Panc1 (cell line): Measurements from ENCODE around the gene PEX5. TPM values are rescaled to one million over a fixed set of nuclear protein-coding genes. Genes with fewer than 3 reads are reported as not detected.

Experiments
- ATAC-seq: fragments of 200-7000 bp; cut with Tn5 transposase; 2 replicates; pipeline ENCODE4 v1.9.1; 2020; ENCODE audit warnings: mild to moderate bottlenecking, moderate library complexity
- BruUV-seq: library from RNA; stranded (reverse); fragments of 400-500 nt; replicated peaks from 2 replicates; lab custom pipeline; 2021; lab: Mats Ljungman, UMichigan
- CTCF ChIA-PET: fragments of 300-600 bp; sonication (Branson Sonifier 250); formaldehyde crosslinking; loops from one replicate; lab custom pipeline; 2022; ENCODE audit warnings: antibody characterized with exemption; lab: Charles Lee
- POLR2A ChIA-PET: fragments of 300-600 bp; sonication (Branson Sonifier 250); formaldehyde crosslinking; loops from one replicate; lab custom pipeline; 2022; ENCODE audit warnings: antibody characterized with exemption; lab: Charles Lee
- DNase-seq: peaks from one replicate; pipeline ENCODE4 v3.0.0-alpha.2; 2010; ENCODE audit warnings: low read depth, low spot score
- H3K27ac ChIP-seq: 2 replicates; pipeline ENCODE4 v1.5.1; 2011; ENCODE audit warnings: mild to moderate bottlenecking, low read length, inconsistent platforms
- H3K27me3 ChIP-seq: fragments of 200-500 bp; sonication (Bioruptor generic); 2 replicates; pipeline ENCODE4 v1.6.0; 2014; ENCODE audit warnings: low read length, inconsistent platforms; ENCODE audit not compliant: control insufficient read depth, insufficient read depth
- H3K36me3 ChIP-seq: fragments of 200-500 bp; sonication (Bioruptor generic); 2 replicates; pipeline ENCODE4 v1.5.1; 2014; ENCODE audit warnings: inconsistent platforms, mild to moderate bottlenecking, low read length, moderate library complexity; ENCODE audit not compliant: control insufficient read depth, insufficient read depth
- H3K4me1 ChIP-seq: 2 replicates; pipeline ENCODE4 v1.5.1; 2011; ENCODE audit warnings: inconsistent platforms, mild to moderate bottlenecking, low read length, moderate library complexity; ENCODE audit not compliant: control insufficient read depth, insufficient read depth
- H3K4me3 ChIP-seq, 2 experiments: 2 replicates each; pipeline ENCODE4 v1.5.1; 2011 to 2012; ENCODE audit warnings: low read depth in 2 of 2, low read length in 2 of 2, mild to moderate bottlenecking in 2 of 2, inconsistent platforms in 1 of 2, moderate library complexity in 1 of 2
- H3K9me3 ChIP-seq: fragments of 200-500 bp; sonication (Bioruptor generic); 2 replicates; pipeline ENCODE4 v1.5.1; 2014; ENCODE audit warnings: low read depth, mild to moderate bottlenecking, inconsistent platforms, low read length, moderate library complexity; ENCODE audit not compliant: control insufficient read depth, insufficient read depth
- CTCF ChIP-seq: fragments of 450-650 bp; IDR thresholded peaks from 2 replicates; pipeline ENCODE4 v1.5.1; 2017; ENCODE audit warnings: mild to moderate bottlenecking
- POLR2AphosphoS5 ChIP-seq: IDR thresholded peaks from 2 replicates; pipeline ENCODE4 v1.6.1; 2012; ENCODE audit warnings: mild to moderate bottlenecking, low read depth, low read length, moderate library complexity
- REST ChIP-seq, 2 experiments: IDR thresholded peaks; 2 replicates each; pipeline ENCODE4 v1.6.1; 2011 to 2012; ENCODE audit warnings: low read depth in 2 of 2, control low read depth in 1 of 2, low read length in 1 of 2, mild to moderate bottlenecking in 1 of 2, moderate library complexity in 1 of 2; ENCODE audit not compliant: insufficient read depth in 1 of 2
- SIN3A ChIP-seq: IDR thresholded peaks from 2 replicates; pipeline ENCODE4 v1.6.1; 2012; ENCODE audit warnings: low read depth, mild to moderate bottlenecking, low read length, moderate library complexity, borderline replicate concordance; ENCODE audit not compliant: insufficient read depth
- TCF7L2 ChIP-seq: IDR thresholded peaks from 2 replicates; pipeline ENCODE4 v1.6.1; 2011; ENCODE audit warnings: mild to moderate bottlenecking, low read depth, low read length, inconsistent platforms
- in situ Hi-C: cut with HindIII; loops from 2 replicates; pipeline ENCODE4 v1.10.0; 2016; ENCODE audit warnings: low sequenced_read_pairs, low pct_unique_long_range_greater_than_20kb
- intact Hi-C: fragments of 100-400 bp; cut with micrococcal nuclease; formaldehyde crosslinking; loops from one replicate; pipeline ENCODE4 v1.10.0; 2022; ENCODE audit not compliant: unreplicated experiment
- total RNA-seq: library from RNA; stranded (reverse); gene quantifications from one replicate; pipeline ENCODE4 v1.2.1, GENCODE V29; 2021; ENCODE audit not compliant: unreplicated experiment

The PEX5 gene
- total RNA-seq, 1 experiment from 2014 or later, result 26.9 TPM

- no peak for TF ChIP-seq REST (IDR thresholded peaks at IDR 0.05; ENCODE audit: insufficient read depth in 1 of 2, low read depth in 2 of 2, low read length in 1 of 2)
- in situ Hi-C loops, result no loop called here
- no peaks in the 10 kb centered on the region for H3K4me1 ChIP-seq
- BruUV-seq, result no TSS peak
- H3K9me3 ChIP-seq, result no peaks in the 10 kb centered on the region
- DNase-seq (no peak), ATAC-seq (no peak)
- no peaks in the 10 kb centered on the region for H3K36me3 ChIP-seq
- no peak overlapping the region for H3K27ac ChIP-seq
- CTCF ChIA-PET, result no interaction called here
- POLR2A ChIA-PET, result no interaction called here
- H3K4me3 ChIP-seq, result no peak overlapping the region
- intact Hi-C loops, result no loop called here
- H3K27me3 ChIP-seq, result no peaks in the 10 kb centered on the region
Observed at GRCh38 chr12:7203109-7203508, 13.6 kb downstream of the PEX5 start.

- Histone ChIP-seq H3K36me3 (no peaks in the 10 kb centered on the region; the same call in 1 of the 2 replicates), H3K4me1 (no peaks in the 10 kb centered on the region)
- no peak for ATAC-seq
Observed at GRCh38 chr12:7205091-7205490, 15.6 kb downstream of the PEX5 start.

More at GRCh38 chr12:7205091-7205490, 15.6 kb downstream of the PEX5 start:
- BruUV-seq, result no TSS peak
- in situ Hi-C loops, result no loop called here
- Histone ChIP-seq H3K27me3 (no peaks in the 10 kb centered on the region), H3K4me3 (no peak overlapping the region), H3K9me3 (no peaks in the 10 kb centered on the region), H3K27ac (no peak overlapping the region)
- TF ChIP-seq SIN3A (no peak), REST (IDR thresholded peaks at IDR 0.05; ENCODE audit: insufficient read depth in 1 of 2, low read depth in 2 of 2, low read length in 1 of 2) (no peak), TCF7L2 (no peak), POLR2AphosphoS5 (no peak), CTCF (no peak)
- ChIA-PET POLR2A (no interaction called here), CTCF (no interaction called here)
- DNase-seq, result no peak
- intact Hi-C loops, result no loop called here
